GM19043 (cell line): ENCODE measurements around the gene TTLL8.

ENCODE experiments used
- ATAC-seq: cut with Tn5 transposase; IDR thresholded peaks from one replicate; pipeline ENCODE4 v1.9.1; 2021; ENCODE audit warnings: low read depth; ENCODE audit not compliant: unreplicated experiment

The TTLL8 gene

DNA sequence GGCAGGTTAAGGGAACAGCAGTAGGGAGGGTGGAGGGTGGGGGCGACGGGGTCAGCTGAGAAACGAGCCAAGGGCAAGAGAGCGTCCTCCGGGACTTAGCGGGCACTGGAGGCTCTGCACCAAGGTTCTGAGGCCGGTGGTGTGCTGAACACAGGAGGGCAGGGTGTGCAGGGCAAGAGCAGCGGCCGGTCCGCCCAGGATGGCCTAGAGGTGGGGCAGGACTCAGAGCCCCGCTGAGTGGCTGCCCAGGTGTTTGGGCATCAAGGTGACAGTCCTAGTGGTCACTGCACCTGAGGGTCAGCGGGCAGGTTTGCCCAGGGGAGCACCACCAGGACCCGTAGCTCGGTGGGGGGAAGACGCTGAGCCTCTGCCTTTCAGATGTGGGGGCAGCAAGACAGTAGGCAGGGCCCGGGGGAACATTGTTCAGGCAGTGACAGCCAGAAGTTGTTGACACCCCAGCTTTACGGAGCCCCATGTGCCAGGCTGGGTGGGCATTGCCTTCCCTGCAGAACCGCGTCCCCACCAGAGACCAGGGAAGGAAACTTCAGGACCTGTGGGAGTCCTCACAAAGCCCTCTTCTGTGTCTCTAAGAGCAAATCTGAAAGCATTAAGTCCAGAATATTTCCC lies 4.5 kb upstream of the TTLL8 start:
- no peak for ATAC-seq

DNA sequence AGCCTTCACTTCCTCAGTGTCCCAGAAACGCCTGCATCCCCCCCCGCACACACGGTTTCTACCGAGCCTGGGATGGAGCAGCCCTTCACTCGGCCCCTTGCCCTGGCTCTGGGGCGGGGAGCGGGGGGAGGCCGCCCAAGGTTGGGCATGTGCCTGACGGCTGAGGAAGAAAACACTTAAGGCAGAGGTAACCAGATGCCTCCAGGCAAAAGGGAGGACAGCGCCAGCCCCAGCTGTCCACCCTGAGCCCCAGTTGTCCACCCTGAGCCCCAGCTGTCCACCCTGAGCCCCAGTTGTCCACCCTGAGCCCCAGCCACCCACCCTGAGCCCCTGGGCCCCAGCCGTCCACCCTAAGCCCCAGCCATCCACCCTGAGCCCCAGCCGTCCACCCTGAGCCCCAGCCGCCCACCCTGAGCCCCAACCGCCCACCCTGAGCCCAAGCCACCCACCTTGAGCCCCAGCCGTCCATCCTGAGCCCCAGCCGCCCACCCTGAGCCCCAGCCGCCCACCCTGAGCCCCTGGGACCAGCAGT lies 3.8 kb upstream of the TTLL8 start:
- ATAC-seq: no peak

DNA sequence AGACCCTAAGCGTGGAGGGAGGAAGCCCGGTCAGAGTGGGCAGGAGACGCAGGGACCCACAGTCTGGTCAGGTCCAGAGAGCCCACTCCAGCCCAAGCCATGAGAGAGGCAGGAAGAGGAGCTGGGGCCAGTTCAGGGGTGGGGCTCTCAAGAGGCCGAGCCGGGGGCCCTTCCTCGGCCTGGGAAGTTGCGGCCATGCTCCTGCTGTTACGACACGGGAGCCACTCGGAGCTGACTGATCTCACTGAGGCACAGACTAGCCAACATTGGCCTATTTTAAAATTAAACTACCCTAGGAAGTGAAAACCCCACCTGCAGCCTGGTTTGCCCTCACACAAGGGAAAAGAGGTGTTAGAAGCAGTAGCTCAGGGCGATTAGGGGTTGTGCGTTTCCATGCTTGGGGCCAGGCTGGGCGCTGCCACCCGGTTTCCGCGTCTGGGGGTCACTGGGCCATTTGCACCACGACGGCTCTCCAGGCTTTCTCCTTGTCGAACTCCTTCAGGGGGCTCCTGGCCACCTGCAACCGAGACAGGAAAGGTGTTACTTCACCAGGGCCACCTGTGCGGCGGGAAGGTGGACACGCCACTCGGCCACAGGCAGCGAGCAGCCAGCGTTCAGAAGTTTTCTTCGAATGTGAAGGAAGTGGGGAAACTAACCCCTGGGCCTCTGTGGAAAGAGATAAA lies 3.2 kb upstream of the TTLL8 start:
- ATAC-seq: no peak

DNA sequence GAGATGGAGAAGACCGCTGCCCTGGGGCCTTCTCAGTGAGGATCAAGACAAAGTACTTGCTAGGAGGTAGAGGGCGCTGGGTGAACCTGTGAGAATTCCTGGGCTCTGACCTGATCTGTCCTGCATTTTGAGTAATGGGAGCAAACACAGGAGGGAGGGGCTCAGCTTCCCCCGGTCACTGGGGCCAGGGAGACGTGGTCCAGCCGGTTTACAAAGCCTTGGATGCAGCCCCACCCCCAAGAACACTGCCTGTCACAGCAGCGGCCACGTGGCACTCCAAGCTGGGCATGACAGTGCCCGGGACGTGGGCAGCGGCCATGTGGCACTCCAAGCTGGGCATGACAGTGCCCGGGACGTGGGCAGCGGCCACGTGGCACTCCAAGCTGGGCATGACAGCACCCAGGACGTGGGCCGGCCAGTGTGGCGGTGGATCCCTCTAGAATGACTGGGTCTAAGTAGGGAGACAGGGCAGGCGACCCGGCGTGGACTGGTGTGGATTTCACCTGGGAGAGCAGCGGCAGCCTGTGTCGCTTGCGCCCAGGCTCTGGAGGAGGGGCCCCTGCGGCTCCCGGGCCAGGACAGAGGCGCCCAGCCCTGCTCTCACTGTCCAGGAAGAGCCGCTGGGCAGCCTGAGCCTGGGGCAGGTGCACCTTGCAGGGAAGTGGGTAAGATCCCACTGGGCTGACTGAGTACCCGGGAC lies 2.5 kb upstream of the TTLL8 start:
- ATAC-seq: no peak

DNA sequence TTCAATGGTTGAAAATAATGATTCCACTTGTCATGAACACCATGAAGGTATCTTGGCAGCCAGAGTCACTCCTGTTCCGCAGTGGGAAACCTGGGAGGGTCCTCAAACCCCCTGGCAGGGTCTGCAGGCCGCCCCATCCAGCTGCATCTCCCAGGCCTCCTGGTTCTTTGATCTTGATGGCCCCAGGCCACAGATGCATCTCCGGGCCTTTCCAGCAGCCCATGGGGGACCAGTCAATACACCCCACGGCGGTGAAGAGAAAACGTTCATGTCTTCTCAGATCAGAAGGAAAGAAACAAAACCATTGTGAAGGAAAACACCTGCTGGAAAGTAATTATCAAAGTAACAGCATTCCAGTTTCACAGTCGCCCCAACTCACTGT lies 1.8 kb upstream of the TTLL8 start:
- ATAC-seq: no peak

DNA sequence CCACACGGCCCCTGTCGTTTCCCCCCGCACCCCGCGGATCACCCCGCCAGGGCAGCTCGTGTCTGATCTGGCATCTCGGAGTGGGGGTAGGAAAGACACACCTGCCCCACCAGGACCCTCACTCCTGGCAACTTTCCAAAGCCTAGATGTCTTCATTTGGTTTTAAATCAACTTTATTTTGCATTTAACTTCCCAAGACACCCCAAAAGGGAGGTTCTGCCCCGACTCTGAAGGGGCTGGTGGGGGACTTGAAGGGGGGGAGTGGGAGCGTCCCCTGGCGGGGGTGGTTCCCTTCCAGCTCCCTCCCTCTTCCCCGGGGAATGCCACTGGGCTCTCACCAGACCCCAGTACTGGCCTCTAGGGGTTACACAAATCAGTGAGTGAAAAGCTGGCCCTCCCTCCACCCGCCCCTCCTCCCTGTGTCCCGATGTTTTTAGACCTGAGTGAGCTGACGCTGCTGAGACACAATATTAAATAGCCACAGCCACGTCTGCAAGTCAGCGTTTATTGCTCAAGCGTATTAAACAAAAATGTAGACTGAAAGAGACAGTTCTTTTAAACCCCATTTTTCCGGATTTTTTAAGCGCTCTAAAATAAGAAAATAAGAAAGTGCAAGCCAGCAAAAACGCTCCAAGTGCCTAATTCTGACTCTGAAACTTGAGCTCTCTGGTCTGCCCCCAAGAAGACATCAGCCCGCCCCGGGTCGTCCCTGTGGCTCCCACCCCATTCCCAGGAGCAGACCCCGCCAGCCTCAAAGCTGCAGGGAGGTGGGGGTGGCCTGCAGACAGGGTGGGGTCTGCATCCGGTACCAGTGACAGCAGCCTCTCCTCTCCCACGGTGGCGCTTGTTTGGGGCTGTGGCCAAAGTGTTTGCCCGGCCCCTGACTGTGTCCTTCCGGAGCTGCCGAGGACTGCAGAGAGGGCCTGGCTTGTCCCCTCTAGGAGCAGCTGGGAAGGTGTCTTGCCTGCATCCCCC lies 1.1 kb upstream of the TTLL8 start:
- no peak for ATAC-seq

DNA sequence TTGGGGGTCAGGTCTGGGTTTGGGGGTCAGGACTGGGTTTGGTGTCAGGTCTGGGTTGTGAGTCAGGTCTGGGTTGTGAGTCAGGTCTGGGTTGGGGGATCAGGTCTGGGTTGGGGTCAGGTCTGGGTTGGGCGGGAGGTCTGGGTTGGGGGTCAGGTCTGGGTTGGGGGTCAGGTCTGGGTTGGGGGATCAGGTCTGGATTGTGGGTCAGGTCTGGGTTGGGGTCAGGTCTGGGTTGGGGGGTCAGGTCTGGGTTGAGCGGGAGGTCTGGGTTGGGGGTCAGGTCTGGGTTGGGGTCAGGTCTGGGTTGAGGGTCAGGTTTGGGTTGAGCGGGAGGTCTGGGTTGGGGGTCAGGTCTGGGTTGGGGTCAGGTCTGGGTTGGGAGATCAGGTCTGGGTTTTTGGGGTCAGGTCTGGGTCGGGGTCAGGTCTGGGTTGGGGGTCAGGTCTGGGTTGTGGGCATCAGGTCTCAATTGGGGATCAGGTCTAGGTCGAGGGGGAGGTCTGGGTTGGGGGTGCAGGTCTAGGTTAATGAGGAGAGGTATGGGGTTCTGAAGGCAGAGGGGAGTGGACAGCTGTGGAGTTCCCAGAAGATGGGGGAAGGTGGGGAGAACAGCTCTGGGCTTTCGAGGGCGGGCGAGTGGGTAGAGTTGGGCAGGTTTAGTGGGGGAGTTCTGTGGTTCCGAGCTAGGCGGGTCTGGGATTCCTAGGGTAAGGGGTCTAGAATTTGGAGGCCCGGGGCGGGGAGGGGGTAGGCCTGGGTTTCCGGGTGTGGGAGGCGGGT lies 629 bp downstream of the TTLL8 start:
- ATAC-seq: no peak

DNA sequence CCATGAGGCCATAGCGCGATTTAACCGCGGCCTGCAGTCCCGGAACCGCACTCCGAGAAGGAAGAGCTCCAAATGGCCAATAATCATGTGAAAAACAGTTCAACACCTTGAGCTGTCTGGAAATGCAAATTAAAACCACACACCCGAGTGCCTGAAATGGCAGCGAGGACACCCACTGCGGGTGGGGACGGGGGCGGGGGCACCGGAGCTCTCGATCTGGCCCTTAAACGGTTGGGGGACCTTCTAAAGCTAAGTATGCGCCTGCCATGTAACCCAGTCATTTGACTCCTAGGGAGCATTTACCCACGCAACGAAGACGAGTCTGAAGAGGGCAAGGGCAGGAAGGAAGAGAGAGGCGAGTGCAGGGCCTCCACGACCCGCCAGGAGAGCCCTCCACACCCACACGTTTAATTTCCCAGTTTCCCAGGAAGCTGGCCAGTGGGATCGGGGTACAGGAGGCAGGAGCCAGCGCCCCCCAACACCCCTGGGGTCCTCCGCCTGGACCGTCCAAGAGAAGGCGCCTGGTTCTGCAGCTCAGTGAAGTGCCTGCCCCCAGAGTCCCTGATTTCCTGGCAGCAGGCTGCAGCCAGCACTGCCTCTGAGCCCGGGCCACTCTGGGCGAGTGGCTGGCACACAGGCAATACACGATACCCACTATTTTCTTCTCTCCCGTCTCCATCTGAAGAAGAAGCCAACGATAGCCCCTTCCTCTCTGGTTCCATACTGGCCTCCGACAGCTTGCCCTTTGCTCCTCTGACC lies 1.7 kb downstream of the TTLL8 start:
- ATAC-seq: no peak

DNA sequence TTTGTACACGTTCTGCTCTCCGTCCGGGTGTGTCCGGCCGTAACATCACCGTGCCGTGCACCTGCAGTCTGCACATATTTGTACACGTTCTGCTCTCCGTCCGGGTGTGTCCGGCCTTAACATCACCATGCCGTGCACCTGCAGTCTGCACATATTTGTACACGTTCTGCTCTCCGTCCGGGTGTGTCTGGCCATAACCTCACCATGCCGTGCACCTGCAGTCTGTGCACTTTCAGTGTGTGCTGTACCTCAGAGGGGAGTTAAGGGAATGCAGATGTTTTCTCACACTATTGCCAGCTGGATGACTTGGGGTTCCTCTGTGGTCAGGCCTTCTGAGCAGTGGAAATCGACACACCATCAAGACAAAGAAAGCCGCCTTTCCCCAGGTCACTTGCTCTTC lies 4.2 kb downstream of the TTLL8 start:
- ATAC-seq: no peak

DNA sequence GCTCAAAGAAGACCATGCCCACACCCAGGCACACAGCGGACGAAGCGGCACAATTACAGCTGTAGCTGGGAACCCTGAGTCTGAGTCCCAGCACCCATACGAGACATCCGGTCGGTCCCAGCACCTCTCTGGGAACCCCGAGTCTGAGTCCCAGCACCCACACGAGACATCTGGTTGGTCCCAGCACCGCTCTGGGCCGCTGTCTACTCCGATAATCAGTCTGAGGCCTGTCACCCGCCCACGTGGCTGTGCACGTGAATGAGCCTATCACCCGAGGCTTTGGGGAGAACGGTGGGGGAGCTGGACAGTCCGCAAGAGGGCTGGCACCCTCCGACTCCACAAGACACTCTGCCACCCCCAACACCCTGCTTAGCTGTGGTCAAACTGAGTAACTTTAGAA lies 6.2 kb downstream of the TTLL8 start:
- no peak for ATAC-seq

DNA sequence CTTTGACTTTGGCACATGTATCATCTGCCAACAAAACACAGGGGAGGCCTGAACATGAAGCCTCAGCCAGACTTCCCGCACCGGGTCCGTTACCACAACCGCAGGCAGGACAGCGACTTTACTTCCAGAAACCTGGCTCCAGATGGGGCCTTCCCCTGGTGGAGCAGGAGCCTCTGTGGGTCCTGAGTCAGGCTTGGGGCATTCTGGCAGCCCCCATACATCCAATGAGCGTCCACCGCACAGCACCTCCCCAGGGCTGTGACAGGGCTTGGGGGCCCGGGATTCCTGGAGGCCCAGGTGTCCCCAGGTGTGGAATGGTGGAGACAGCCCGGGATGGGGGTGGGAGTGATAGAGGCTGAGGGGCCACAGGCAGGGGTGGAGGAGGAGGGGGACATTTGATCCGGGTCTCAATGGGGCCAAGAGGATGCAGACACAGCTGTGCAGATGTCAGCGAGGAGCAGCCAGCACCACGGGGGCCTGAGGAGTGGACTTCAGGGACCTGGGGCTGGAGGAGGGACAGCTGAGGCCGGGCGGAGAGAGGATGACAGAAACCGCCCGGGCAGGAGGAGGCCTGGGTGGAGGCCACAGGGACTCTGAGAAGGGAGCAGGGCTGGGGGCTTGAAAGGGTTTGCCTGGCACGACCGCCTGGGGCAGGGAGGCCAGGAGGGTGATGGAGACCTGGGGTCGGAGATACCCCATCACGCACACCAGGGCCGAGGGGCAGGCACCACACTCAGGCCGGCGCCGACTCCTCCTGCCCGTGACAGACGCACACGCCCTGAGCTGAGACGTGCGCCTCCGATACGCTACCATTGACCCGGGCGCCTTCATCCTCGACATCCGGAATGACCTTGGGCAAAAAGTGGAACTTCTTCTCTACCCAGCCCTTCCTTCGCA lies 8.6 kb downstream of the TTLL8 start:
- ATAC-seq: no peak

DNA sequence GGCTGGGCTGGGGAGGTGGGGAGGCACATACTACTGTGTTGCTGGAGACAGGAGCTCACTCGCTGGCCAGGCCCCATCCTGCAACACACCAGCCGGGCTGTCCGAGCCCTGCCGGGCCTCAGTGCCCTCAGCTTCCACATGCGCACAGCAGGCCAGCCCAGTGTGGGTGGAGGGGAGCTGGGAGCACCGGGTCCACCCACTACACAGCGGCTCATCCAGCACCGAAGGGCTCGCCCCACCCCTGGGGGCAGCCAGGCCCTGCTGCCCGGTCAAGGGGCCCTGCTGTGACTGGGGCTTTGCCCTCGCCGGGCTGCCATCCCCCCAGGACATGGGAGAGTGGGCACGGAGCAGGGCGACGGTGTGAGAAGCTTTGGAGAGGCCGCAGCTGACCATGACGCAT lies 9.3 kb downstream of the TTLL8 start:
- no peak for ATAC-seq

DNA sequence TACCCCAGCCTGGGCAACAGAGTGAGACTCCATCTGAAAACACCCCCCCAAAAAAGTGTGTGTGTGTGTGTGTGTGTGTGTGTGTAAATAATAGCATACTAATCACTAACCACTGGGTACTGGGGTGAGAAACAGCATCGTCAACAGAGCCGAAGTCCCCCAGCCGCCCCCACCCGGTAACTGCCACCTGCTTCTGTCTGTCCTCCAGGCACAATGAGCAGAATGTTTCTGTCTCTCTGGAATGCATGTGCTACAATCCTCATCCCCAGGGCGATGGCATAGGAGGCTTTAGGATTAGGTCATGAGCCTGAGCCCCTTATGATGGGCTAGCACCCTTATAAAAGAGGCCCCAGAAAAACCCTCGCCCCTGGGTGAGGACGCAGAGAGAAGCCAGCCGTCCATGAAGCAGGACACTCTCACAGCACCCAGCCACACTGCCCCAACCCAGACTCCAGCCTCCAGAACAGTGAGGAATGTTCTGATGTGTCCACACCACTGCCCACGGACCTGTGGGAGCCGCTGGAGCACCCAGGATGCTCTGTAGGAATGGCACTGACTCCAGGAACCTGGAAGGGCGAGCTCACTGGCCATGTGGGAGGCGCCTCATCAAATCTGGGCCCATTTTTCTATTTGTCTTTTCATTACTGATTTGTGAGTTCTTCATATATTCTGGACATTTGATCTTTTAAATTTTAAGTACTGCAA lies 9.9 kb downstream of the TTLL8 start:
- no peak for ATAC-seq

DNA sequence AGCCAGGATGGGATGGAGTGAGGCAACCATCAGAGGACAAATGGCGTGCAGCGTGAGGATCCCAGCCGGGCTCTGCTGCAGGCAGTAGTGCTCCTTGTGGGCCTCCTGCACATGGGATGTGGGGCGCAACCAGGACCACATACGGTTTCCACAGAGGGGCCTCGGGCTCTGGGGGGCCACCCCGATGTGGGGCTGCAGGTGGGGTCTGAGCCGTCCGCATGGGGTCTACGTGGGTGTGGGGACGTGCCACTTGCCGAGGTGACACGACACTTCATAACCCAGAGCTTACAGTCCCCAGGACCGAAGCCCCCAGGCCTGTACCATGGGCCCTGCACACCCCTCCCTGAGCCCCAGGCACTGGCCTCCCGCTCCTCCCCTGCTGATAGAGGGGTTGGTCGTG lies 10.8 kb downstream of the TTLL8 start:
- ATAC-seq: no peak

DNA sequence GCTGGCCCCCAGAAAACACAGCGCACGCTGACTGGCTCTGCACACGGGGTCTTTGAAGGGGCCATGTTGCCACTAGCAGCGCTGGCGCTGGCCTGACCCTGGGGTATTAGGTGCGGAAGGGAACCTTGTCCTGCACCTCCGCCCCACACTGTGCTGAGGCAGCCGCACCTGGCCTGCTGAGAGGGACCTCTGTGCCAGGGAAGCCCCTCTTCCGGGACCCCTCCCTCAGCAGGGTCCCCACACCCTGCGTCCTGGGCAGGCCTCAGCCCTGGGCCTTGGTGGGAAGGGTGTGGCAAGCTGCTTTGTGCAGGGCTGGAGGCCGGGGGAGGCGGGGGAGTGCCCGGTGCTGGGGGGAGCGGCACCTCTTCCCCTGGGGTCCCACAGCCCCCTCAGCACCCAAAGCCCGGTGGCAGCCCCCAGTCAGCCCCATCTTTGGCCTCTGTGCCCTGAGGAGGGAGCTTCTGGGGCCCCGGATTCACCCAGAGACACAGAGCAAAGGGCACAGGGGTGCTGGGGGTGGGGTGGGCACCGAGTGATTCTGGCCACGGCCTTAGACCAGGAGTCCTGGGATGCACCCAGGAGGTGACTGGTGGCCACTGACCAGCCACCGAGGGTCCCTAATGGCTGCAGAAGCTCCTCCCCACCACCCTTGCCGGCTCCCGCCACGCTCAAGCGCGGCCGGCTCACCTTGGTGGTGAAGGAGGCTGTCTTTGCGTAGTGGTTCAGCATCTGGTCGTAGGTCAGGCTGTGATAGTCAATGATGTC lies 11.4 kb downstream of the TTLL8 start:
- ATAC-seq: no peak

DNA sequence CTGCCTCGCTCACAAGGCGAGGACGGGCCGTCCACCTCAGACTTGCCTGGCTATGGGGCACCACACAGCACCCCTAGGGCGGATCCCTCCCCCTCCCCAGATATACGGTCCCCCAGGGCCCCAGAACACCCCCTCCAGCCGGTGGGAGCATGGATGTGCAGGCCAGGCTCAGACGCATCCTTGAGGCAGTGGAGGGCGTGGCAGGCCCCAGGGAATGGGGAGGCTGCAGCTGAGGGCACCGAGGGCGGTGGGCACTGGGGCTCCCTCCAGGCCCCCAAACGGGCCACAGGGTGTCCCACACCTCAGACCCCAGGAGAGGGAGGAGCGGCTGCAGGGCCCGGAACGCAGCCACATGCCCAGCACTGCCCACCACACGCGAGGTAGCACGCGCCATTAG lies 12.1 kb downstream of the TTLL8 start:
- no peak for ATAC-seq
